GM23248 (cell line): ENCODE data around the gene GDF7. TPM values are rescaled to one million over a fixed set of nuclear protein-coding genes. Genes with fewer than 3 reads are reported as not detected.

ENCODE experiments used
- DNase-seq: peaks from one replicate; pipeline ENCODE4 v3.0.0-alpha.2; 2015
- H2AFZ ChIP-seq: fragments of 200-600 bp; sonication (generic); 2 replicates; pipeline ENCODE4 v1.6.1; 2016; ENCODE audit warnings: antibody characterized with exemption
- H3F3A ChIP-seq: fragments of 200-600 bp; sonication (generic); 2 replicates; pipeline ENCODE4 v1.6.1; 2016; ENCODE audit warnings: mild to moderate bottlenecking, antibody characterized with exemption, mixed run types; ENCODE audit not compliant: insufficient read depth
- H3K27ac ChIP-seq: fragments of 200-600 bp; sonication (generic); 2 replicates; pipeline ENCODE4 v1.5.1; 2016; ENCODE audit warnings: mild to moderate bottlenecking
- H3K27me3 ChIP-seq: fragments of 200-600 bp; sonication (generic); replicated peaks from 2 replicates; pipeline ENCODE4 v1.6.1; 2016; ENCODE audit warnings: mild to moderate bottlenecking; ENCODE audit not compliant: insufficient read depth
- H3K36me3 ChIP-seq: fragments of 200-600 bp; sonication (generic); 2 replicates; pipeline ENCODE4 v1.6.1; 2016; ENCODE audit warnings: low read depth, mild to moderate bottlenecking
- H3K4me1 ChIP-seq: fragments of 200-600 bp; sonication (generic); 2 replicates; pipeline ENCODE4 v1.6.1; 2016; ENCODE audit warnings: mild to moderate bottlenecking; ENCODE audit not compliant: insufficient read depth
- H3K4me2 ChIP-seq: fragments of 200-600 bp; sonication (generic); one replicate; pipeline ENCODE4 v1.6.1; 2016; ENCODE audit warnings: mild to moderate bottlenecking; ENCODE audit not compliant: unreplicated experiment
- H3K4me3 ChIP-seq: fragments of 200-600 bp; sonication (generic); 2 replicates; pipeline ENCODE4 v1.5.1; 2016; ENCODE audit warnings: mild to moderate bottlenecking
- H3K79me2 ChIP-seq: fragments of 200-600 bp; sonication (generic); 2 replicates; pipeline ENCODE4 v1.6.1; 2016; ENCODE audit warnings: mild to moderate bottlenecking; ENCODE audit not compliant: insufficient read depth
- H3K9ac ChIP-seq: fragments of 200-600 bp; sonication (generic); 2 replicates; pipeline ENCODE4 v1.6.1; 2016; ENCODE audit warnings: mild to moderate bottlenecking
- H3K9me2 ChIP-seq: fragments of 200-600 bp; sonication (generic); 2 replicates; pipeline ENCODE4 v1.6.1; 2016; ENCODE audit warnings: mixed run types, mild to moderate bottlenecking, moderate library complexity; ENCODE audit not compliant: insufficient read depth
- H3K9me3 ChIP-seq: fragments of 200-600 bp; sonication (generic); one replicate; pipeline ENCODE4 v1.6.1; 2017; ENCODE audit warnings: low read depth
- H4K20me1 ChIP-seq: fragments of 200-600 bp; sonication (generic); 2 replicates; pipeline ENCODE4 v1.6.0; 2016; ENCODE audit not compliant: insufficient read depth
- EZH2 ChIP-seq: fragments of 200-600 bp; sonication (generic); IDR thresholded peaks from 2 replicates; pipeline ENCODE4 v1.6.1; 2018; ENCODE audit warnings: antibody characterized with exemption, mild to moderate bottlenecking; ENCODE audit not compliant: insufficient read depth, poor library complexity, severe bottlenecking
- EZH2phosphoT487 ChIP-seq: fragments of 200-600 bp; sonication (generic); IDR thresholded peaks from 2 replicates; pipeline ENCODE4 v1.6.1; 2018; ENCODE audit warnings: antibody characterized with exemption, moderate library complexity, mild to moderate bottlenecking, low read depth; ENCODE audit not compliant: insufficient read depth
- WGBS, 2 experiments: methylation state at CpG; one replicate each; pipeline ENCODE4 v1.1.6; 2015 to 2017; ENCODE audit warnings: low lambda C conversion rate in 2 of 2, low coverage in 1 of 2; ENCODE audit errors: missing lambda C conversion rate in 2 of 2; 5-methylcytosine and 5-hydroxymethylcytosine counted together
- in situ Hi-C: fragments of 300-500 bp; cut with MboI; formaldehyde crosslinking; loops from 2 replicates; pipeline ENCODE4 v1.15.0; 2020
- polyA plus RNA-seq: library from polyadenylated mRNA; unstranded; fragments of >200 nt; fragmentation: Nextera tagmentation; extraction: Ambion mirVana; gene quantifications from 2 replicates; pipeline ENCODE4 v1.2.1, GENCODE V29; 2016
- total RNA-seq: library from RNA; depleted of rRNA; stranded (reverse); fragments of >200 nt; shearing (Covaris generic); gene quantifications from 2 replicates; pipeline ENCODE4 v1.2.3, GENCODE V29; 2014

GDF7 gene
- total and polyA plus RNA-seq, 2 experiments from 2014 or later: 0.03 TPM; not detected in 1

DNA sequence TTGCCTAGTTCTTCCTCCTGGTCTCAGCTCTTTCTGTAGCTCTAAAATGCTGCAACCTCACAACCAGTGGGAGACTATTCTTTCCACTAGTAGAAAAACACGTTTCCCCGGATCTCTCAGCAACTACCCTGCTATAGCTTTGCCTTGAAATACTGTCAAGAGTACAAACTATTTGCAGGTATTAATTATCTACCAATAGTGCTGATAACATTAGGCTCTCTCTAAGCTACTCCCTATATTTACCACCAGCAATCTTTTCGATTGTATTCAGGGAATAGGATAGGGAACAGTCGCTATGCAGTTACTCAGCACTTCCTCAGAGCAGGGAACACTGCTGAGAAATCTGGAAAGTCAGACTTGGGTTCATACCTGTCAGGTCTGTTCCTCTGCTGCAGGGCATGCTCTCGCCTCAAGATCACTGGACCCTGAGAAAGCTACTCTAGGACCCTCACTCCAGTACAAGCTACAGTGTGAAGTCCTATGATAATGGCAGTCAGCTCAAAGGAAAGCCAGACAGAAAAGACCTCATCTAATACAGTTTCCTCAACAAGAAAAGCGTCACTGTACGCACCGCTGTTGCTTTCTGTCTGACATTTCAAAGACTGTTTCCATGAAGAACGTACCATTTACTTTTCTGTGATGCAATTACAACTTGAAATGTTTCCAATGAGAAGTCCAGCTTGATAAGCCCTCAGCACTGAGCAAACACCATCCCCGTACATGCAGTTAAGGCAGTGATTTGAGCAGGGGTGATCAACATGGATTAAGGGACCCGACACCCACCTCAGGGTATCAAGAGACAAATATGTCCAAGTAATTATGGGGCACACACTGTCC is 22.7 kb downstream of the GDF7 start:
- Histone ChIP-seq H3K9ac (no peak overlapping the region), H4K20me1 (no peaks in the 10 kb centered on the region), H3K27ac (no peak overlapping the region), H3K9me3 (no peaks in the 10 kb centered on the region), H2AFZ (no peak overlapping the region), H3K4me3 (no peak overlapping the region), H3F3A (no peaks in the 10 kb centered on the region), H3K9me2 (no peaks in the 10 kb centered on the region), H3K4me2 (no peak overlapping the region), H3K79me2 (no peaks in the 10 kb centered on the region), H3K4me1 (no peaks in the 10 kb centered on the region), H3K27me3 (no peaks in the 10 kb centered on the region), H3K36me3 (no peaks in the 10 kb centered on the region)
- TF ChIP-seq EZH2 (no peak), EZH2phosphoT487 (no peak)
- 94 to 95% methylated on average over 11 of the region's 11 CpGs for WGBS, 2 experiments
- DNase-seq: no peak
- in situ Hi-C loops: no loop called here

DNA sequence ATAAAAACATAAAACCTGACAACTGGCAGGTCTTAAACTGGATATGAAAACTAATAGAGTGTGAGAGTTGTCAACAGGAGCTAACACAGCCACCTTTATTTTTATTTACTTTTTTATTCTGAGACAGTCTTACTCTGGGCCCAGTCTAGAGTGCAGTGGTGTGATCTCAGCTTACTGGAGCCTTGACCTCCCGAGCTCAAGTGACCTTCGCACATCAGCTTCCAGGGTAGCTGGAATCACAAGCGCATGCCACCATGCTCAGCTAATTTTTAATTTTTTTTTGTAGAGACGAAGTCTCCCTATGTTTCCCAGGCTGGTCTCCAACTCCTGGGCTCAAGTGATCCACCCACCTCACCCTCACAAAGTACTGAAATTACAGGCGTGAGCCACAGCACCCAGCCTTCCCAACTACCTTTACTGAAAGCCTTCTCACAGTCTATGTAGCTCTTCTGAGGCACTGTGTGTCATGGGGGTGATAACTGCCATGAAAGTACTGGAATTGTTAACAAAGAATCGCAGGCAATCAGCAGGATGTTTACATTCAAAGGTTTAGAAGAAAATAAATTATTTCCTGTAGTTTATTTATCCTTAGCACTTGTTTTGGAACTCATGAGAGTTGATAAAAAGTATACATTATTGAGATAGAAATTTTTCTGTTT is 24.3 kb downstream of the GDF7 start:
- Histone ChIP-seq H3F3A (no peaks in the 10 kb centered on the region), H3K4me1 (no peaks in the 10 kb centered on the region), H3K27ac (no peak overlapping the region), H3K79me2 (no peaks in the 10 kb centered on the region), H2AFZ (no peak overlapping the region), H3K9me2 (no peaks in the 10 kb centered on the region), H3K4me3 (no peak overlapping the region), H3K27me3 (no peaks in the 10 kb centered on the region), H3K4me2 (no peak overlapping the region), H3K36me3 (no peaks in the 10 kb centered on the region), H3K9ac (no peak overlapping the region), H3K9me3 (no peaks in the 10 kb centered on the region), H4K20me1 (no peaks in the 10 kb centered on the region)
- in situ Hi-C loops: no loop called here
- DNase-seq: no peak
- TF ChIP-seq EZH2phosphoT487 (no peak), EZH2 (no peak)
- 87 to 89% methylated on average over 6 of the region's 6 CpGs for WGBS, 2 experiments

DNA sequence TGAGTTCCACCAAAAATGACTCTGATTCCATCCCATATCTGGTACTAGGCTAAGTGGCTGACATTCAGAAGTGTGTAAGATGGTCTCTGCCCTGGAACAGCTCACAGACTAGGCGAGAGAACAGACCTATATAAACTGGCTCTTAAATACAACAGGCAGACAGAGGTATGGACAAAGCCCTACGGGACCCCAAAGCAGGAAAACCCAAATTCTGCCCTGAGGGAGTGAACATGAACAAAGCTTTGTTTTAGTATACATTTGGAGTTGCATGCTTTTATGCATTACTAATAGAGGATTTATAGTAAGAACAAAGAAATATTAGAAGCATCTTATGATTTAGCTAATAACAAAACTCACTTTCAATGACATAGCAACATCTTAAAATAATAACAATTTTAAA is 25.1 kb downstream of the GDF7 start:
- no peaks in the 10 kb centered on the region for H3K79me2 ChIP-seq
- in situ Hi-C loops: no loop called here
- WGBS, 2 experiments: 91 to 92% methylated on average over 2 of the region's 2 CpGs

DNA sequence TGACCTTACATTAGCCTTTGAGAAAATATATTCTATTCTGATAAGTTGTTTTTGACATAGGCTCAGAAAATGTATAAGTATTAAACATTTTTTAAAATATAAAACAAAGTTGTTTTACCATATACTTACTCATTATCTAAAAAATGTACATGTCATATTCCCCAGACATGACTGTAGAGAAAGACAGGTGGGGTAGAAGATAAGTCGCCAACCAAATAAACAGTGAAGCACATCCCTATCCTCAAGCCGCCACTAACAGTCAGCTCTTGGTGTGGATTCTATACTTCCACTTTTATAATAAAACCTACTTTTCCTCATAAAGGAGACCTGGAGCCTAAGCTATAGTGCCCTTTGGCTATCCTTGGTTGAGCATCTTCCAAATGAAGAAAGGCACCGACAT is 26.4 kb downstream of the GDF7 start:
- WGBS, 2 experiments: 97 to 99% methylated on average over 3 of the region's 3 CpGs
- Histone ChIP-seq H3K27me3 (no peaks in the 10 kb centered on the region), H3K9me3 (no peaks in the 10 kb centered on the region), H3K4me3 (no peak overlapping the region), H3F3A (no peaks in the 10 kb centered on the region), H2AFZ (no peak overlapping the region), H3K36me3 (no peaks in the 10 kb centered on the region), H4K20me1 (no peaks in the 10 kb centered on the region), H3K9ac (no peak overlapping the region), H3K79me2 (no peaks in the 10 kb centered on the region), H3K4me2 (no peak overlapping the region), H3K9me2 (no peaks in the 10 kb centered on the region), H3K27ac (no peak overlapping the region), H3K4me1 (no peaks in the 10 kb centered on the region)
- in situ Hi-C loops: no loop called here
- no peak for DNase-seq
- no peak for TF ChIP-seq EZH2phosphoT487
- no peak for TF ChIP-seq EZH2

More for the DNA sequence above, 25.1 kb downstream of the GDF7 start:
- TF ChIP-seq EZH2phosphoT487 (no peak), EZH2 (no peak)
- H4K20me1 ChIP-seq: no peaks in the 10 kb centered on the region
- no peaks in the 10 kb centered on the region for H3F3A ChIP-seq
- H3K9me2 ChIP-seq: no peaks in the 10 kb centered on the region
- H3K9ac ChIP-seq: no peak overlapping the region
- no peak overlapping the region for H2AFZ ChIP-seq
- H3K36me3 ChIP-seq: no peaks in the 10 kb centered on the region
- no peaks in the 10 kb centered on the region for H3K9me3 ChIP-seq
- DNase-seq: no peak
- no peak overlapping the region for H3K4me3 ChIP-seq
- H3K4me1 ChIP-seq: no peaks in the 10 kb centered on the region
- no peak overlapping the region for H3K27ac ChIP-seq
- no peak overlapping the region for H3K4me2 ChIP-seq
- H3K27me3 ChIP-seq: no peaks in the 10 kb centered on the region
